MCF 10A (cell line): ENCODE results near the gene LHB. TPM values are rescaled to one million over a fixed set of nuclear protein-coding genes. Genes with fewer than 3 reads are reported as not detected.

ENCODE experiments used
- BruUV-seq: library from RNA; stranded (reverse); fragments of 400-500 nt; replicated peaks from 2 replicates; lab custom pipeline; 2021; lab: Mats Ljungman, UMichigan
- CTCF ChIA-PET: fragments of 300-600 bp; sonication (Branson Sonifier 250); formaldehyde crosslinking; extraction: SDS; loops from one replicate; lab custom pipeline; 2021; ENCODE audit warnings: antibody characterized with exemption, inconsistent platforms; lab: Yijun Ruan, JAX
- POLR2A ChIA-PET: fragments of 300-600, 350-650 bp; sonication (Branson Sonifier 250); formaldehyde crosslinking; extraction: SDS; loops from one replicate; lab custom pipeline; 2020; ENCODE audit warnings: antibody characterized with exemption, inconsistent platforms; lab: Yijun Ruan, JAX
- DNase-seq: peaks from one replicate; pipeline ENCODE4 v3.0.0-alpha.2; 2018; ENCODE audit not compliant: unreplicated experiment
- H3K27ac Mint-ChIP-seq: one replicate; pipeline ENCODE4 v1.8.0; 2022; ENCODE audit warnings: mild to moderate bottlenecking, low read depth, mixed read lengths; ENCODE audit not compliant: unreplicated experiment
- H3K27me3 Mint-ChIP-seq: one replicate; pipeline ENCODE4 v1.8.0; 2022; ENCODE audit warnings: mixed read lengths; ENCODE audit not compliant: insufficient read depth, unreplicated experiment
- H3K36me3 Mint-ChIP-seq: one replicate; pipeline ENCODE4 v1.8.0; 2022; ENCODE audit warnings: mild to moderate bottlenecking, moderate library complexity, mixed read lengths; ENCODE audit not compliant: insufficient read depth, unreplicated experiment
- H3K4me1 Mint-ChIP-seq: one replicate; pipeline ENCODE4 v1.8.0; 2022; ENCODE audit warnings: mixed read lengths; ENCODE audit not compliant: insufficient read depth, unreplicated experiment
- H3K4me3 Mint-ChIP-seq: one replicate; pipeline ENCODE4 v1.8.0; 2022; ENCODE audit warnings: mild to moderate bottlenecking, moderate library complexity, mixed read lengths; ENCODE audit not compliant: unreplicated experiment
- H3K9me3 Mint-ChIP-seq: one replicate; pipeline ENCODE4 v1.8.0; 2022; ENCODE audit warnings: mixed read lengths; ENCODE audit not compliant: unreplicated experiment
- intact Hi-C: fragments of 100-400 bp; cut with micrococcal nuclease; formaldehyde crosslinking; loops from 2 replicates; pipeline ENCODE4 v1.14.1; 2022
- total RNA-seq: library from RNA; stranded (reverse); gene quantifications from 2 replicates; pipeline ENCODE4 v1.2.3, GENCODE V29; 2022
- TF ChIP-seq, protein P1 (sequence below): fragments of 200-600 bp; IDR thresholded peaks from one replicate; pipeline ENCODE4 v1.8.0; 2022; ENCODE audit warnings: antibody characterized with exemption, mild to moderate bottlenecking; ENCODE audit not compliant: unreplicated experiment

The LHB gene
- total RNA-seq, 1 experiment from 2014 or later, result not detected

DNA sequence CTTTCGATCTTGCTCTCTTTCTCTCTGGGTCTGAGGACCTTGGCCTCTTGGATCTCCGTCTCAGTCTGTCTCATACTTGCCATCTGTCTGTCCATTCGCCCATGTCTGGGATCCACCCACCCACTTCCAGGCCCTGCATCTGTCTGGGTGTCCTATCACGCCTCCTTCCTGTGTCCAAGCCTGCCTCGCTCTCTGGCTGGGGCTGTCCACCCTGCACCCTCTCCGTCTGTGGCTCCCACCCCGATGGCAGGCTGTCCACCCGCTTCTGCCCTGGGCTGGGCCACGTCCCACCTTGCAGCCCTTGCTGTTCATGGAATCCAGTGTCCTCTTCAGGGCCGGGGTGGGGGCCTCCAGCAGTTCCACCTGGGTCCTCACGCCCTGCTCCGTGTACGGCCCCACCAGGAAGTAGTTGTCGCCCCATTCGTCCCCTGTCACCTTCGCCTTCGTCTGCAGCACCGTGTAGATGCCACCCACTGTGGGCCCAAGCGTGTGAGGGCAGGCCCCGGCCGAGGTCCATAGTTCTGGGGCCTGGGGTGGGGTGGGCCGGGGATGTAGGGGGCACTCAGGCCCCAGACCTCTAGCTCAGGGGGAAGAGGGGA lies 25.8 kb downstream of the LHB start:
- Mint-ChIP-seq H3K9me3 (no peaks in the 10 kb centered on the region), H3K27me3 (no peaks in the 10 kb centered on the region), H3K4me1 (peaks cover 34% of the 10 kb centered on the region), H3K4me3 (peak overlapping the region; percentile 95), H3K27ac (peak overlapping the region; percentile 95), H3K36me3 (peaks cover 52% of the 10 kb centered on the region)
- TF ChIP-seq, protein P1, sequence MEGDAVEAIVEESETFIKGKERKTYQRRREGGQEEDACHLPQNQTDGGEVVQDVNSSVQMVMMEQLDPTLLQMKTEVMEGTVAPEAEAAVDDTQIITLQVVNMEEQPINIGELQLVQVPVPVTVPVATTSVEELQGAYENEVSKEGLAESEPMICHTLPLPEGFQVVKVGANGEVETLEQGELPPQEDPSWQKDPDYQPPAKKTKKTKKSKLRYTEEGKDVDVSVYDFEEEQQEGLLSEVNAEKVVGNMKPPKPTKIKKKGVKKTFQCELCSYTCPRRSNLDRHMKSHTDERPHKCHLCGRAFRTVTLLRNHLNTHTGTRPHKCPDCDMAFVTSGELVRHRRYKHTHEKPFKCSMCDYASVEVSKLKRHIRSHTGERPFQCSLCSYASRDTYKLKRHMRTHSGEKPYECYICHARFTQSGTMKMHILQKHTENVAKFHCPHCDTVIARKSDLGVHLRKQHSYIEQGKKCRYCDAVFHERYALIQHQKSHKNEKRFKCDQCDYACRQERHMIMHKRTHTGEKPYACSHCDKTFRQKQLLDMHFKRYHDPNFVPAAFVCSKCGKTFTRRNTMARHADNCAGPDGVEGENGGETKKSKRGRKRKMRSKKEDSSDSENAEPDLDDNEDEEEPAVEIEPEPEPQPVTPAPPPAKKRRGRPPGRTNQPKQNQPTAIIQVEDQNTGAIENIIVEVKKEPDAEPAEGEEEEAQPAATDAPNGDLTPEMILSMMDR, result no peak
- BruUV-seq, result no TSS peak
- intact Hi-C loops, result loop anchor here (10.0 kb wide), 1 partner anchor 234 kb away; no protein-coding TSS in a partner anchor
- ChIA-PET CTCF (interaction anchor here (0.6 to 3.0 kb wide), 5 partner anchors 14 to 203 kb away, joined by 4 to 39 read pairs (median 5); no protein-coding TSS in a partner anchor), POLR2A (interaction anchor here (1.2 to 3.9 kb wide), 4 partner anchors 13 to 30 kb away, joined by 4 to 98 read pairs (median 42); partner anchors contain the start of gene FTL)
- no peak for DNase-seq

DNA sequence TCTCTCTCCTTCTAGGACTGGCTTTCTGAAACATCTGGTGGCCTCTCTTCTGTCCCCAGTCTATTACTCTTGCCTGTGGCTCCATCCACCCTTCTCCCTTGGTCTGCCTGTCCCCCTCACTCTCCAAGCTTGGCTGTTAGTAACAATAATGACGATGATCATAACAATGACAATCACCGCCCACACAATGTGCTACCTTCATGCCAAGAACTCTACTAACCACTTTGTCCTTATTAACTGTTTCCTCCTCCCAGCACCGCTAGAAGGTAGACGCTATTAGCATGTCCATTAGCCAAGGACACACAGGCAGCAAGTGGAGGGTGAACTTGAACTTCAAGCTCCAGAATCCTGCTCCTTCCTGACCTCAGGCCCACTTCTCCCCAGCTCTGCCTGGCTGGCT lies 26.5 kb downstream of the LHB start:
- ChIA-PET POLR2A (no interaction called here), CTCF (interaction anchor here (0.6 to 1.3 kb wide), 4 partner anchors 19 to 202 kb away, joined by 3 to 5 read pairs (median 4); no protein-coding TSS in a partner anchor)
- peaks cover 33% of the 10 kb centered on the region for H3K4me1 Mint-ChIP-seq
- no TSS peak for BruUV-seq
- peaks cover 59% of the 10 kb centered on the region for H3K36me3 Mint-ChIP-seq
- peak overlapping the region; percentile 75 for H3K27ac Mint-ChIP-seq
- TF ChIP-seq, protein P1, result no peak
- DNase-seq, result no peak
- intact Hi-C loops, result loop anchor here (10.0 kb wide), 1 partner anchor 234 kb away; no protein-coding TSS in a partner anchor
- no peaks in the 10 kb centered on the region for H3K27me3 Mint-ChIP-seq
- no peak overlapping the region for H3K4me3 Mint-ChIP-seq
- H3K9me3 Mint-ChIP-seq, result no peaks in the 10 kb centered on the region

DNA sequence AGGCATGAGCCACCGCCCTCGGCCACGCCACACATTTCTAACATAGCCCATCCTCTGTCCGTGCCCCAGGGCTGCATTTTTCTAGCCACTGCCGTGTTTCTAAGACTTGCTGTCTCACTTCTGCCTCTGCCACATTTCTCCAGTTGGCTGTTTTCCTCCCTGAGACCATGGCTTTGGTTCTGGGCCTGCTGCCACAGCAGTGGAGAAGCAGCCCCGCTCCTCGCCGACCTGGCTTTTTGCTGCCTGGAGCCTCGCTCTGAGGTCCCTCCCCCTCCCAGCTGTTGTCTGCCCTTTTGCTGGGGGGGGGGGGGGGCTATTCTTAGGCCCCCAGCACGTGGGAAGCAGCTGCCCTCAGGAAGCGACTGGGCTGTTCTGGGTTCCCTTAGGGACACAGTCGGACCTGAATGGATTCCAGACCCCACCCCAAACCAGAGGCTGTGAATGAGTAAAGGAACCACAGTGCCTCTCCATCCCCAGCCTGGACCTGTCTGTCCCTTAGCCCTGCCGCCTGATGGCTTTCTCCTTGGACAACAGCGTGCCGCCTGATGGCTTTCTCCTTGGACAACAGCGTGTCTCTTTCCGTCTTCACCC lies 27.1 kb downstream of the LHB start:
- POLR2A ChIA-PET, result interaction anchor here (1.0 kb wide), 1 partner anchor 24 kb away, joined by 4 read pairs; the partner anchor contains the start of gene FTL
- H3K4me3 Mint-ChIP-seq, result no peak overlapping the region

More for the DNA sequence above, 27.1 kb downstream of the LHB start:
- Mint-ChIP-seq H3K36me3 (peaks cover 65% of the 10 kb centered on the region), H3K4me1 (peaks cover 27% of the 10 kb centered on the region), H3K9me3 (no peaks in the 10 kb centered on the region), H3K27ac (peak overlapping the region; percentile 75), H3K27me3 (no peaks in the 10 kb centered on the region)
- TF ChIP-seq, protein P1, result no peak
- no peak for DNase-seq
- intact Hi-C loops, result loop anchor here (10.0 kb wide), 1 partner anchor 235 kb away; no protein-coding TSS in a partner anchor
- BruUV-seq, result no TSS peak
- CTCF ChIA-PET, result interaction anchor here (1.3 kb wide), 1 partner anchor 18 kb away, joined by 3 read pairs; no protein-coding TSS in a partner anchor
